Effector memory CD4-positive, alpha-beta T cell (primary cell): ENCODE data around the gene BIRC2.

Experiments used
- DNase-seq, 3 donors: peaks; one replicate each; pipeline ENCODE4 v3.0.0-alpha.2; 2020
- H3K27ac ChIP-seq: 2 replicates; pipeline ENCODE4 v1.7.0; 2013; ENCODE audit warnings: mild to moderate bottlenecking, low read length, moderate library complexity; ENCODE audit not compliant: insufficient read depth, poor library complexity, severe bottlenecking
- H3K27me3 ChIP-seq: replicated peaks from 2 replicates; pipeline ENCODE4 v1.7.0; 2013; ENCODE audit warnings: mild to moderate bottlenecking, low read length; ENCODE audit not compliant: insufficient read depth, control insufficient read depth, poor library complexity, severe bottlenecking
- H3K36me3 ChIP-seq: 2 replicates; pipeline ENCODE4 v1.7.0; 2013; ENCODE audit warnings: mild to moderate bottlenecking, low read length, moderate library complexity; ENCODE audit not compliant: control insufficient read depth, insufficient read depth
- H3K4me1 ChIP-seq: 2 replicates; pipeline ENCODE4 v1.7.0; 2013; ENCODE audit warnings: low read length, mild to moderate bottlenecking; ENCODE audit not compliant: control insufficient read depth, insufficient read depth, poor library complexity, severe bottlenecking
- H3K4me3 ChIP-seq: 2 replicates; pipeline ENCODE4 v1.7.0; 2013; ENCODE audit warnings: low read length, low read depth, mild to moderate bottlenecking; ENCODE audit not compliant: insufficient read depth, poor library complexity, severe bottlenecking
- H3K9me3 ChIP-seq: 2 replicates; pipeline ENCODE4 v1.7.0; 2013; ENCODE audit warnings: mild to moderate bottlenecking, low read length, moderate library complexity; ENCODE audit not compliant: control insufficient read depth

Gene BIRC2

DNA sequence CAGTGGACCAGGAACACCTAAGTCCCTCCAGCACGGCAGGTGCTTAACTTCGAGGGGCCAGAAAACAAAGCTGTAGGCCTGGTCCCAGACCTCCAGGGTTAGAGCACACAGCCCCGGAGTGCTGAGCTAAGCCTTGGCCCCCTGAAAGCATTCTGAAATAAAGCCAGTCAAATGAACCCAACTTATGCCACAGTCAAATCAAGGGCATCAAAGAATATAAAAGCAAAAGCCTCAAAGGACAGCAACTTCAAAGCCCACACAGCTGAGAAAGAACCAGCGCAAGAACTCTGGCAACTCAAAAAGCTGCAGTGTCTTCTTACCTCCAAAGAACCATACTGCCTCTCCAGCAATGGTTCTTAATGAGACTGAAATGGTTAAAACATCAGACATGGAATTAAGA lies 66.5 kb downstream of the BIRC2 start:
- Histone ChIP-seq H3K27ac (peak overlapping the region; percentile 39), H3K4me3 (peak overlapping the region; percentile 4), H3K9me3 (peaks cover 3% of the 10 kb centered on the region)

DNA sequence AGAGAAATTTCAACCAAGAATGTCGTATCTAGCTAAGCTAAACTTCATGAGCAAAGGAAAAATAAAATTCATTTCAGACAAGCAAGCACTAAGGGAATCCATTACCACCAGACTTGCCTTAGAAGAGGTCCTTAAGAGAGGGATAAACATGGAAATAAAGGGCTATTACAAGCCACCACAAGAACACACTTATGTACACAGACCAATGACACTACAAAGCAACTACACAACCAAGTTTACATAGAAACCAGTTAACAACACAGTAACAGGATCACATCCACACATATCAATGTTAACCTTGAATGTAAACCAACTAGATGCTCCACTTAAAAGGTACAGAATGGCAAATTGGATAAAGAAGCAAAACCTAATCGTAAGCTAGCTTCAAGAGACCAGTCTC lies 67.5 kb downstream of the BIRC2 start:
- Histone ChIP-seq H3K27ac (peak overlapping the region; percentile 39), H3K9me3 (peaks cover 3% of the 10 kb centered on the region), H3K36me3 (no peaks in the 10 kb centered on the region), H3K27me3 (no peaks in the 10 kb centered on the region), H3K4me1 (peaks cover 33% of the 10 kb centered on the region), H3K4me3 (peak overlapping the region; percentile 22)
- no peak for DNase-seq

More for the DNA sequence above, 66.5 kb downstream of the BIRC2 start:
- Histone ChIP-seq H3K36me3 (no peaks in the 10 kb centered on the region), H3K4me1 (peaks cover 36% of the 10 kb centered on the region), H3K27me3 (no peaks in the 10 kb centered on the region)
- DNase-seq = no peak

DNA sequence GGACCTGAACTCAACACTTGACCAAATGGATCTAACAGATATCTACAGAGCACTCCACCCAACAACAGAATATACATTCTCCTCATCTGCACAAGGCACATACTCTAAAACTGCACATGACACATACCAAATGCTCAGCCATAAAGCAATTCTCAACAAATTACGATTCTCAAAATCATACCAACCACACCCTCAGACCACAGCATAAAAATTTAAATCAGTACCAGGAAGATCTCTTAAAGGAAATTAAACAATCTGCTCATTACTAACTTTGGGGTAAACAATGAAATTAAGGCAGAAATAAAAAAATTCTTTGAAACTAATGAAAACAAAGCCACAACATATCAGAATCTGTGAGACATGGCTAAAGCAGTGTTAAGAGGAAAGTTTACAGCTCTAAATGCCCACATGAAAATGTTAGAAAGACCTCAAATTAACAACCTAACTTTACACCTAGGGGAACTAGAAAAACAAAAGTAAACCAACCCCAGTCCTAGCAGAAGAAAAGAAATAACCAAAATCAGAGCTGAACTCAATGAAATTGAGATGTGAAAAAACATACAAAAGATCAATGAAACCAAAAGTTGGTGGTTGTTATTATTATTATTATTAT lies 68.4 kb downstream of the BIRC2 start:
- Histone ChIP-seq H3K4me3 (peak overlapping the region; percentile 5), H3K36me3 (no peaks in the 10 kb centered on the region), H3K9me3 (peaks cover 3% of the 10 kb centered on the region), H3K27me3 (no peaks in the 10 kb centered on the region), H3K27ac (peak overlapping the region; percentile 39), H3K4me1 (peaks cover 39% of the 10 kb centered on the region)
- DNase-seq = no peak

DNA sequence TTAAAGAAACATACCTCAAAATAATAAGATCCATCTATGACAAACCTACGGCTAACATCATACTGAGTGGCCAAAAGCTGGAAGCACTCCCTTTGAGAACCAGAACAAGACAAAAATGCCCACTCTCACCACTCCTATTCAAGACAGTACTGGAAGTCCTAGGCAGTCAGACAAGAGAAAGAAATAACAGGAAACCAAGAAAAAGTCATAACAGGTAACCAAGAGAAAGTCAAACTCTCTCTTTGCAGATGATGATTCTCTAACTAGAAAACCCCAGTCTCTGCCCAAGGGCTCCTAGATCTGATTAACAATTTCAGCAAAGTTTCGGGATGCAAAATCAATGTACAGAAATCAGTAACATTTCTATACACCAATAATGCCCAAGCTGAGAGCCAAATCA lies 70.0 kb downstream of the BIRC2 start:
- H3K4me3 ChIP-seq = peak overlapping the region; percentile 21
- peaks cover 52% of the 10 kb centered on the region for H3K4me1 ChIP-seq
- peaks cover 3% of the 10 kb centered on the region for H3K9me3 ChIP-seq
- peak overlapping the region; percentile 57 for H3K27ac ChIP-seq
- no peaks in the 10 kb centered on the region for H3K27me3 ChIP-seq
- H3K36me3 ChIP-seq = no peaks in the 10 kb centered on the region
- DNase-seq = no peak

DNA sequence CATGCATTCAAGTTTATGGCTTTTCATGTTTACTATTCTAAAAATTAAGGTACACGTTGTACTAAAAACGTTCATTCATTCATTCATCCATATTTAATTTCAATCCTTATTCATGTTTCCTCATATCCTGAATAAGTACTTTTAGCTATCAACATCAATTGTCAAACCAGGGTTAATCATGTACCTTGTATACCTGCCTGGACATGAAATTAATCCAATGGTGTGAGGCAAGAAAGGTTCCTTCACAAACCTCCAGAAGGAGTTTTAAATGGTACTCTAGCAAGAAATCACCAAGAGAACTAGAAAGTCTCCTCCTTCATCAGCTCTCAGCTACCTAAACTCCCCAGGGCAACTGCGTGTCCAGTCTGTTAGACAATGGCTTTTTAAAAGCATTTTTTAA lies 72.2 kb downstream of the BIRC2 start:
- peaks cover 50% of the 10 kb centered on the region for H3K4me1 ChIP-seq
- H3K27me3 ChIP-seq = no peaks in the 10 kb centered on the region
- H3K4me3 ChIP-seq = no peak overlapping the region
- H3K36me3 ChIP-seq = no peaks in the 10 kb centered on the region
- no peak for DNase-seq
- H3K9me3 ChIP-seq = peaks cover 3% of the 10 kb centered on the region
- no peak overlapping the region for H3K27ac ChIP-seq

DNA sequence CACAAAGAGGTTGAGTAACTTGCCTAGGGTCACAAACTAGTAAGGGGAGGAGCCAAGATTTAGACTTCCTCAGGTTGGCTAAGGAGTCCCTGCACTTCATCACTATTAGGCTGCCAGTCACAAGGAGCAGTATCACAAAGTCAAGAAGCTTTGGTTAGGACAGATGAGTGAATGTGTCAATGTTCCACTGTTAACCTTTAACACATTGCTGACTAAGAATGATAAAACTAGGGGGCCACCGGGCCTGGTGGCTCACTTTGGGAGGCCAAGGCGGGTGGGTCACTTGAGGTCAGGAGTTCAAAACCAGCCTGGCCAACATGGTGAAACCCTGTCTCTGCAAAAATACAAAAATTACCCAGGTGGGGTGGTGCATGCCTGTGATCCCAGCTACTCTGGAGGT lies 73.5 kb downstream of the BIRC2 start:
- no peak overlapping the region for H3K4me3 ChIP-seq
- peaks cover 5% of the 10 kb centered on the region for H3K36me3 ChIP-seq
- peaks cover 45% of the 10 kb centered on the region for H3K4me1 ChIP-seq
- no peaks in the 10 kb centered on the region for H3K9me3 ChIP-seq
- H3K27ac ChIP-seq = peak overlapping the region; percentile 35
- no peak for DNase-seq
- no peaks in the 10 kb centered on the region for H3K27me3 ChIP-seq

DNA sequence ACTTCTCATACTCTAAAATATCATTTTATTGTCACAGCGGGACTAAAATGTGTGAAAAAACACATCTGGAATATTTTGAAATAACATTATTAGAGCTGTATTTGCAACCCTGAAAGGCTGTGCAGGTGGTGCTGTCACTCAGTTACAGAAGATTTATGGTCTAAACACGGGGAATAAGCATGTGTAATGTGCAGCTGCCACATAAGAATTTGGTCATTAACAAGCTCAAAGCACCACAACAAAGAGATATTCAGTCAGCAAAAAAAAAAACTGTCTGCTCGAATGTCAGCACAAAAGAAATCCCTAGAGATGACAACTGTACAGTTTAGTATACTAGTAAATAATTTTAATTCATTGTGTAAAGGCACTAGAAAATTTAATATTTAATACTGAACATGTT lies 74.2 kb downstream of the BIRC2 start:
- Histone ChIP-seq H3K4me1 (peaks cover 45% of the 10 kb centered on the region), H3K27ac (peak overlapping the region; percentile 35)

DNA sequence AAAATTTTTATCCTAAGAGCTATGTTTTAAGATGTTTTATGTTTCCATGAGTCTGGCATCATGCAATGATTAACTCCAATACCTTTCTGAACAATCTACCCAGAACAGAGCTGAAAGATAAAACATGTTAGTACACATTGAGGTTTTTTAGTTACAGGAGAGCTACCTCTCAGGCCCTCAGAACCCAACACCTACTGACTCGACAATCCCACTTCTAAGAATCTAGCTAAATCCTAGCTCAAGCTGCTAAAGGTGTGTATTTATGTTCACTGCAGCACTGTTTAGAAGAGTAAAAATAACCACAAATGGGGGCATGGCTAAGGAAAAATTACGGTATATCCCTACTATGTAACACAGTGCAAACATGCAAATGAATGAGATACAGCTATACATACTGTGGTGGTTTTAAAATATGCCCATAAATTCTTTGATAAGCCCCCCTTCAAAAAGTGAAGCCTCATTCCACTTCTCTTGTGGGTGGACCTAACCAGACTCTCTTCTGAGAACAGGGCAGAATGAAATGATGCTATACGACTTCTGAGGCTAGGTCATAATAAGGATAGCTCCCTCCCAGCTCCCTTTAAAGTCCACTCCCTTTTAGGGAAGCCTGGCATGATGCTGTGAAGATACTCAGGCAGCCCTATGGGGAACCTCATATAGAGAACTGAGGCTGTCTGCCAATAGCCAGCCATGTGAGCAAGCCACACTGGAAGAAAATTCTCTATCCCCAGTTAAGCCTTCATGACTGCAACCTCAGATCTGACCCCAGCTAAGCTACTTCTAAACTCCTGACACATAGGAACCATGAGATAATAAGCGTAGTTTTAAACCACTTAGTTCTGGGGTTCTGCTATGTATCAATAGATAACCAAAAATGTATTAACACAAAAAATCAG lies 76.1 kb downstream of the BIRC2 start:
- Histone ChIP-seq H3K9me3 (no peaks in the 10 kb centered on the region), H3K27ac (peak overlapping the region; percentile 36), H3K4me3 (no peak overlapping the region), H3K27me3 (no peaks in the 10 kb centered on the region), H3K36me3 (peaks cover 5% of the 10 kb centered on the region), H3K4me1 (peaks cover 33% of the 10 kb centered on the region)
- DNase-seq = no peak

More for the DNA sequence above, 74.2 kb downstream of the BIRC2 start:
- no peak for DNase-seq
- H3K36me3 ChIP-seq = peaks cover 5% of the 10 kb centered on the region
- H3K4me3 ChIP-seq = no peak overlapping the region
- H3K9me3 ChIP-seq = no peaks in the 10 kb centered on the region
- no peaks in the 10 kb centered on the region for H3K27me3 ChIP-seq

DNA sequence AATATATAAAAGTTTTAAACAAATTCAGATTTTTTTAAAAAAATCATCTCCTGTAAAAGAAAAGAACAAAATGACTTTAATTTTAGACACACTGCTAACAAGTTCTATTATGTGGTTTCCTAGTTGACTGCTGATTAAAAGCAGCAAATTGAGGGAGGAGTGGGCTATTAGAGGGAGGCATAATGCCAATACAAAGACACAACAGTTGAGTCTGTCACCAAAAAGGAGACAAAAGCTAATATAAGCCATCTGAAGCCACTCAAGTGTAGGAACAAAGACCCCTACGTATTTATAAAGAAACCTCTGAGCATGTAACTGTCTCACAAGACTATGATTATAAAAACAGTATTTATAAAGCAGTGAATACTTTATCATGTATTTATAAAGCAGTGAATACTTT lies 76.9 kb downstream of the BIRC2 start:
- Histone ChIP-seq H3K36me3 (peaks cover 5% of the 10 kb centered on the region), H3K9me3 (no peaks in the 10 kb centered on the region), H3K27me3 (no peaks in the 10 kb centered on the region), H3K4me1 (peaks cover 36% of the 10 kb centered on the region), H3K4me3 (no peak overlapping the region), H3K27ac (no peak overlapping the region)
- DNase-seq = no peak

DNA sequence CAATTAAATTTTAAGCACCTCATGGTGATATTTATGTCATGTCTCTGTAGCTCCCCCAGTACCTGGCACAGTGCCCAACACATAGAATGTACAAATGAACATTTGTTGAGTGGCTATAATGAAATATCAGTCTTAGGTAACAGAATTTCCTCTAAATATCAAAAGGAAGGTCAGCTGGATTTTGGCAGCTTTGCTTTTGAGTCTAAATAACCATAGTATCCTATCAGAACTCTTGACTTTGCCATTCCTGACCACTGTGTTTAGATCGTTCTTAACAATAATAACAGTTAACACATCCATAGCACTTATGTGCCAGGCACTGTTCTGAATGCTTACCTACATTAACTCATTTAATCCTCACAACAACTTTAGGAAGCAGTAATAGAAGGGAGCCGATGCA lies 79.0 kb downstream of the BIRC2 start:
- no peak for DNase-seq
- Histone ChIP-seq H3K27ac (no peak overlapping the region), H3K36me3 (peaks cover 5% of the 10 kb centered on the region), H3K27me3 (no peaks in the 10 kb centered on the region), H3K4me1 (peaks cover 38% of the 10 kb centered on the region), H3K4me3 (no peak overlapping the region), H3K9me3 (no peaks in the 10 kb centered on the region)
